IMR-90 (cell line): Measurements from ENCODE around the gene NR4A3. TPM values are rescaled to one million over a fixed set of nuclear protein-coding genes. Genes with fewer than 3 reads are reported as not detected.

Source experiments
- ATAC-seq: fragments of 200-7000 bp; cut with Tn5 transposase; 2 replicates; pipeline ENCODE4 v1.9.1; 2020; ENCODE audit warnings: low read depth, mild to moderate bottlenecking, moderate library complexity
- BruUV-seq: library from RNA; stranded (reverse); fragments of 400-500 nt; replicated peaks from 2 replicates; lab custom pipeline; 2021; lab: Mats Ljungman, UMichigan
- CTCF ChIA-PET: fragments of 300-600 bp; formaldehyde crosslinking; extraction: SDS; loops from one replicate; lab custom pipeline; 2021; ENCODE audit warnings: antibody characterized with exemption; lab: Yijun Ruan, JAX
- POLR2A ChIA-PET: fragments of 300-600 bp; sonication (Branson Sonifier 250); formaldehyde crosslinking; loops from one replicate; lab custom pipeline; 2022; ENCODE audit warnings: antibody characterized with exemption; ENCODE audit not compliant: unreplicated experiment; lab: Charles Lee
- DNase-seq: peaks from one replicate; pipeline ENCODE4 v3.0.0; 2013
- H2AFZ ChIP-seq: replicated peaks from 2 replicates; pipeline ENCODE3; 2013; ENCODE audit warnings: low read length, mild to moderate bottlenecking; ENCODE audit not compliant: poor library complexity
- H2AK5ac ChIP-seq: 2 replicates; pipeline ENCODE4 v1.6.1; 2013; ENCODE audit warnings: low read depth, low read length, inconsistent platforms
- H2AK9ac ChIP-seq: replicated peaks from 2 replicates; pipeline ENCODE3; 2013; ENCODE audit warnings: mild to moderate bottlenecking, low read depth, low read length, moderate library complexity; ENCODE audit not compliant: poor library complexity
- H2BK120ac ChIP-seq: 2 replicates; pipeline ENCODE4 v1.6.1; 2013; ENCODE audit warnings: low read depth, low read length, inconsistent platforms
- H2BK15ac ChIP-seq: 3 replicates; pipeline ENCODE4 v1.6.1; 2013; ENCODE audit warnings: low read depth, low read length, inconsistent platforms
- H2BK20ac ChIP-seq: 2 replicates; pipeline ENCODE4 v1.6.1; 2013; ENCODE audit warnings: low read depth, mild to moderate bottlenecking, inconsistent platforms, low read length, moderate library complexity
- H2BK5ac ChIP-seq: 2 replicates; pipeline ENCODE4 v1.6.1; 2013; ENCODE audit warnings: mild to moderate bottlenecking, low read depth, low read length, inconsistent platforms; ENCODE audit not compliant: poor library complexity, severe bottlenecking
- H3K14ac ChIP-seq: replicated peaks from 2 replicates; pipeline ENCODE4 v1.6.1; 2013; ENCODE audit warnings: low read depth, low read length, inconsistent platforms
- H3K18ac ChIP-seq: 2 replicates; pipeline ENCODE4 v1.6.1; 2013; ENCODE audit warnings: low read depth, low read length, control low read depth
- H3K23ac ChIP-seq: 2 replicates; pipeline ENCODE4 v1.6.1; 2013; ENCODE audit warnings: low read depth, low read length, inconsistent platforms
- H3K27ac ChIP-seq: 2 replicates; pipeline ENCODE4 v1.5.1; 2013; ENCODE audit warnings: mild to moderate bottlenecking, control low read depth, low read length; ENCODE audit not compliant: insufficient read depth
- H3K27me3 ChIP-seq: 2 replicates; pipeline ENCODE4 v1.6.1; 2013; ENCODE audit warnings: low read length; ENCODE audit not compliant: control insufficient read depth, insufficient read depth
- H3K36me3 ChIP-seq: 2 replicates; pipeline ENCODE4 v1.6.1; 2013; ENCODE audit warnings: low read length, mixed read lengths; ENCODE audit not compliant: control insufficient read depth, insufficient read depth
- H3K4ac ChIP-seq: 2 replicates; pipeline ENCODE4 v1.6.1; 2013; ENCODE audit warnings: low read depth, low read length, inconsistent platforms
- H3K4me1 ChIP-seq: 2 replicates; pipeline ENCODE4 v1.6.1; 2013; ENCODE audit warnings: low read length, mixed read lengths; ENCODE audit not compliant: control insufficient read depth, insufficient read depth
- H3K4me2 ChIP-seq: 2 replicates; pipeline ENCODE4 v1.6.1; 2013; ENCODE audit warnings: low read depth, mild to moderate bottlenecking, control low read depth, low read length, moderate library complexity
- H3K4me3 ChIP-seq: 2 replicates; pipeline ENCODE4 v1.5.1; 2013; ENCODE audit warnings: low read depth, mild to moderate bottlenecking, control low read depth, low read length, moderate library complexity; ENCODE audit not compliant: insufficient read depth
- H3K56ac ChIP-seq: 2 replicates; pipeline ENCODE4 v1.6.1; 2013; ENCODE audit warnings: low read length, inconsistent platforms; ENCODE audit not compliant: insufficient read depth; ENCODE audit errors: extremely low read depth
- H3K79me1 ChIP-seq, 2 experiments: 2 replicates each; pipeline ENCODE4 v1.6.1; 2013; ENCODE audit warnings: low read length in 2 of 2, inconsistent platforms in 1 of 2, low read depth in 1 of 2
- H3K9ac ChIP-seq: 2 replicates; pipeline ENCODE4 v1.6.1; 2013; ENCODE audit warnings: low read depth, low read length, control low read depth
- H3K9me1 ChIP-seq: 2 replicates; pipeline ENCODE4 v1.6.1; 2013; ENCODE audit warnings: low read length, inconsistent platforms; ENCODE audit not compliant: insufficient read depth
- H3K9me3 ChIP-seq: 2 replicates; pipeline ENCODE4 v1.6.1; 2013; ENCODE audit warnings: low read length; ENCODE audit not compliant: control insufficient read depth, insufficient read depth
- H4K20me1 ChIP-seq: 2 replicates; pipeline ENCODE4 v1.6.1; 2013; ENCODE audit warnings: low read length, inconsistent platforms; ENCODE audit not compliant: insufficient read depth
- H4K5ac ChIP-seq: 2 replicates; pipeline ENCODE4 v1.6.1; 2013; ENCODE audit warnings: mild to moderate bottlenecking, low read depth, low read length, control low read depth
- H4K8ac ChIP-seq, 2 experiments: 2 replicates each; pipeline ENCODE4 v1.6.1; 2013; ENCODE audit warnings: low read depth in 2 of 2, low read length in 2 of 2, control low read depth in 1 of 2, inconsistent platforms in 1 of 2
- H4K91ac ChIP-seq: 2 replicates; pipeline ENCODE4 v1.6.1; 2013; ENCODE audit warnings: low read depth, low read length, inconsistent platforms; ENCODE audit not compliant: insufficient read depth
- BHLHE40 ChIP-seq: fragments of 150-350 bp; IDR thresholded peaks from 2 replicates; pipeline ENCODE4 v1.6.1; 2016; ENCODE audit warnings: mild to moderate bottlenecking, low read depth, low read length
- CHD1 ChIP-seq: IDR thresholded peaks from 2 replicates; pipeline ENCODE4 v1.6.1; 2012; ENCODE audit warnings: low read depth, low read length, improper control_type of control experiment
- FOS ChIP-seq: fragments of 150-350 bp; IDR thresholded peaks from 2 replicates; pipeline ENCODE4 v1.6.1; 2016; ENCODE audit warnings: low read depth, low read length
- MXI1 ChIP-seq: IDR thresholded peaks from 2 replicates; pipeline ENCODE4 v1.6.1; 2012; ENCODE audit warnings: low read depth, mild to moderate bottlenecking, low read length, moderate library complexity, borderline replicate concordance
- NFE2L2 ChIP-seq: fragments of 150-350 bp; IDR thresholded peaks from 2 replicates; pipeline ENCODE4 v1.6.1; 2016; ENCODE audit warnings: low read depth, mild to moderate bottlenecking, low read length
- POLR2A ChIP-seq: IDR thresholded peaks from 2 replicates; pipeline ENCODE4 v1.6.1; 2012; ENCODE audit warnings: mild to moderate bottlenecking, low read depth, low read length
- RAD21 ChIP-seq: IDR thresholded peaks from 2 replicates; pipeline ENCODE4 v1.6.1; 2012; ENCODE audit warnings: low read length, improper control_type of control experiment
- SMC3 ChIP-seq: fragments of 150-350 bp; IDR thresholded peaks from 2 replicates; pipeline ENCODE4 v1.6.1; 2016; ENCODE audit warnings: low read depth, mild to moderate bottlenecking, antibody characterized with exemption, low read length, moderate library complexity
- USF2 ChIP-seq: fragments of 150-350 bp; IDR thresholded peaks from 2 replicates; pipeline ENCODE4 v1.6.1; 2017; ENCODE audit warnings: mild to moderate bottlenecking, antibody characterized with exemption, low read length, low read depth
- dilution Hi-C: fragments of 300-500 bp; cut with HindIII; formaldehyde crosslinking; loops from one replicate; pipeline ENCODE4 v1.14.3; 2018; ENCODE audit warnings: low sequenced_read_pairs; ENCODE audit not compliant: unreplicated experiment
- in situ Hi-C: fragments of 300-500 bp; cut with MboI; formaldehyde crosslinking; loops from 3 replicates; pipeline ENCODE4 v1.14.3; 2019; ENCODE audit warnings: low sequenced_read_pairs, inconsistent platforms, mixed read lengths
- intact Hi-C: fragments of 100-400 bp; cut with micrococcal nuclease; formaldehyde crosslinking; loops from 2 replicates; pipeline ENCODE4 v1.10.0; 2022
- polyA plus RNA-seq, 3 experiments: library from polyadenylated mRNA; depleted of rRNA; stranded (reverse); fragments of >200 nt; gene quantifications; 2 replicates each; pipeline ENCODE4 v1.2.3, GENCODE V29; 2012; ENCODE audit warnings: low replicate concordance in 1 of 3
- total RNA-seq: library from RNA; depleted of rRNA; stranded (reverse); fragments of >200 nt; gene quantifications from 2 replicates; pipeline ENCODE4 v1.2.3, GENCODE V29; 2012
- TF ChIP-seq, protein P1 (sequence below): conservative IDR thresholded peaks from 2 replicates; pipeline ENCODE4 v1.5.1; 2012; ENCODE audit warnings: mild to moderate bottlenecking, low read depth, low read length, improper control_type of control experiment
- TF ChIP-seq, protein P2 (sequence below): fragments of 150-350 bp; IDR thresholded peaks from 2 replicates; pipeline ENCODE4 v1.6.1; 2016; ENCODE audit warnings: low read depth, mild to moderate bottlenecking, low read length, moderate library complexity, borderline replicate concordance

Gene NR4A3
- total and polyA plus RNA-seq, 2 of the 4 experiments (the other 2 are of a cell fraction) = 0.27 to 0.54 TPM

GRCh38 chr9:99881769-99882168 is 60.1 kb downstream of the NR4A3 start:
- no peak overlapping the region for H2BK5ac ChIP-seq
- H2AK5ac ChIP-seq = no peak overlapping the region
- H3K27me3 ChIP-seq = peaks cover 1% of the 10 kb centered on the region; the same call in 1 of the 2 replicates
- intact Hi-C loops = no loop called here
- H3K9me1 ChIP-seq = no peaks in the 10 kb centered on the region
- H2BK120ac ChIP-seq = no peak overlapping the region
- no peak overlapping the region for H3K27ac ChIP-seq
- H3K4me1 ChIP-seq = no peaks in the 10 kb centered on the region
- no peak overlapping the region for H3K4me3 ChIP-seq
- CTCF ChIA-PET = no interaction called here
- DNase-seq (no peak), ATAC-seq (no peak)
- H4K91ac ChIP-seq = no peak overlapping the region
- no peaks in the 10 kb centered on the region for H4K20me1 ChIP-seq
- POLR2A ChIA-PET = no interaction called here
- no peak overlapping the region for H3K23ac ChIP-seq
- H3K9me3 ChIP-seq = no peaks in the 10 kb centered on the region
- TF ChIP-seq USF2 = no peak
- no peak for TF ChIP-seq RAD21
- TF ChIP-seq FOS = no peak
- TF ChIP-seq SMC3 = no peak
- no peak for TF ChIP-seq BHLHE40
- TF ChIP-seq, protein P1, sequence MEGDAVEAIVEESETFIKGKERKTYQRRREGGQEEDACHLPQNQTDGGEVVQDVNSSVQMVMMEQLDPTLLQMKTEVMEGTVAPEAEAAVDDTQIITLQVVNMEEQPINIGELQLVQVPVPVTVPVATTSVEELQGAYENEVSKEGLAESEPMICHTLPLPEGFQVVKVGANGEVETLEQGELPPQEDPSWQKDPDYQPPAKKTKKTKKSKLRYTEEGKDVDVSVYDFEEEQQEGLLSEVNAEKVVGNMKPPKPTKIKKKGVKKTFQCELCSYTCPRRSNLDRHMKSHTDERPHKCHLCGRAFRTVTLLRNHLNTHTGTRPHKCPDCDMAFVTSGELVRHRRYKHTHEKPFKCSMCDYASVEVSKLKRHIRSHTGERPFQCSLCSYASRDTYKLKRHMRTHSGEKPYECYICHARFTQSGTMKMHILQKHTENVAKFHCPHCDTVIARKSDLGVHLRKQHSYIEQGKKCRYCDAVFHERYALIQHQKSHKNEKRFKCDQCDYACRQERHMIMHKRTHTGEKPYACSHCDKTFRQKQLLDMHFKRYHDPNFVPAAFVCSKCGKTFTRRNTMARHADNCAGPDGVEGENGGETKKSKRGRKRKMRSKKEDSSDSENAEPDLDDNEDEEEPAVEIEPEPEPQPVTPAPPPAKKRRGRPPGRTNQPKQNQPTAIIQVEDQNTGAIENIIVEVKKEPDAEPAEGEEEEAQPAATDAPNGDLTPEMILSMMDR = no peak
- no peak for TF ChIP-seq POLR2A
- no peak for TF ChIP-seq MXI1
- no peak for TF ChIP-seq NFE2L2
- TF ChIP-seq CHD1 = no peak
- TF ChIP-seq, protein P2, sequence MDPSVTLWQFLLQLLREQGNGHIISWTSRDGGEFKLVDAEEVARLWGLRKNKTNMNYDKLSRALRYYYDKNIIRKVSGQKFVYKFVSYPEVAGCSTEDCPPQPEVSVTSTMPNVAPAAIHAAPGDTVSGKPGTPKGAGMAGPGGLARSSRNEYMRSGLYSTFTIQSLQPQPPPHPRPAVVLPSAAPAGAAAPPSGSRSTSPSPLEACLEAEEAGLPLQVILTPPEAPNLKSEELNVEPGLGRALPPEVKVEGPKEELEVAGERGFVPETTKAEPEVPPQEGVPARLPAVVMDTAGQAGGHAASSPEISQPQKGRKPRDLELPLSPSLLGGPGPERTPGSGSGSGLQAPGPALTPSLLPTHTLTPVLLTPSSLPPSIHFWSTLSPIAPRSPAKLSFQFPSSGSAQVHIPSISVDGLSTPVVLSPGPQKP = no peak
- H3K56ac ChIP-seq = no peak overlapping the region
- no peak overlapping the region for H3K4me2 ChIP-seq
- no peak overlapping the region for H3K14ac ChIP-seq
- BruUV-seq = no TSS peak
- H3K18ac ChIP-seq = no peak overlapping the region
- no peak overlapping the region for H2AK9ac ChIP-seq
- no peak overlapping the region for H2AFZ ChIP-seq
- no peaks in the 10 kb centered on the region for H3K79me1 ChIP-seq
- no peak overlapping the region for H2BK15ac ChIP-seq
- dilution Hi-C loops = no loop called here
- no peak overlapping the region for H3K9ac ChIP-seq
- no peak overlapping the region for H2BK20ac ChIP-seq
- no peak overlapping the region for H3K4ac ChIP-seq
- no peaks in the 10 kb centered on the region for H3K36me3 ChIP-seq
- H4K5ac ChIP-seq = no peak overlapping the region
- in situ Hi-C loops = no loop called here
- no peak overlapping the region for H4K8ac ChIP-seq
